ENCODE data around the gene THY1.

GRCh38 chr11:119373059-119373920 is 49.7 kb downstream of the THY1 start:
- TF ChIP-seq JUNB (CRISPR knock-in tag; conservative IDR thresholded peaks at IDR 0.05) (no peak), RFX5 (IDR thresholded peaks at IDR 0.05; ENCODE audit: low read depth, low read length) (no peak)
